ENCODE results near the gene NAA20.

DNA sequence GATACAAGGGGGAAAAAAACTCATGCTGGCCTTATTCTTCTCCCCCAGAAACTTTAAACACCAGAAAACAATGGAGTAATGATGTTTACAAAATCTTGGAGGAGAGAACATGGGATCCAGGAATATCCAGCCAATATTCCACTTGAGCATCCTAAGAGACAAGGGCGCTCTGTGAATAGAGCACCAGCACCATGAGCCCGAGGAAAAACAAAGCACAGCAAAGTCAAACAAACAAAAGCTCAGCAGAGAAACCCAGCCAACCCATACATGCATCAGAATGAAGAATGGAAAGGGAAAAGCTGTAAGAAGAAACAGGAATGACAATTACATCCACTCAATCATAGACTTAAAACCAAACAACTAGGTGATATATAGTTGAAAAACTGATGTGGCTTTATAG lies 4.6 kb upstream of the NAA20 start:
- TF ChIP-seq, protein P1, sequence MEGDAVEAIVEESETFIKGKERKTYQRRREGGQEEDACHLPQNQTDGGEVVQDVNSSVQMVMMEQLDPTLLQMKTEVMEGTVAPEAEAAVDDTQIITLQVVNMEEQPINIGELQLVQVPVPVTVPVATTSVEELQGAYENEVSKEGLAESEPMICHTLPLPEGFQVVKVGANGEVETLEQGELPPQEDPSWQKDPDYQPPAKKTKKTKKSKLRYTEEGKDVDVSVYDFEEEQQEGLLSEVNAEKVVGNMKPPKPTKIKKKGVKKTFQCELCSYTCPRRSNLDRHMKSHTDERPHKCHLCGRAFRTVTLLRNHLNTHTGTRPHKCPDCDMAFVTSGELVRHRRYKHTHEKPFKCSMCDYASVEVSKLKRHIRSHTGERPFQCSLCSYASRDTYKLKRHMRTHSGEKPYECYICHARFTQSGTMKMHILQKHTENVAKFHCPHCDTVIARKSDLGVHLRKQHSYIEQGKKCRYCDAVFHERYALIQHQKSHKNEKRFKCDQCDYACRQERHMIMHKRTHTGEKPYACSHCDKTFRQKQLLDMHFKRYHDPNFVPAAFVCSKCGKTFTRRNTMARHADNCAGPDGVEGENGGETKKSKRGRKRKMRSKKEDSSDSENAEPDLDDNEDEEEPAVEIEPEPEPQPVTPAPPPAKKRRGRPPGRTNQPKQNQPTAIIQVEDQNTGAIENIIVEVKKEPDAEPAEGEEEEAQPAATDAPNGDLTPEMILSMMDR (IDR thresholded peaks at IDR 0.05): no peak
- no peak for TF ChIP-seq POLR2AphosphoS5 (IDR thresholded peaks at IDR 0.05)
